ENCODE data around the gene CACNB2.

DNA sequence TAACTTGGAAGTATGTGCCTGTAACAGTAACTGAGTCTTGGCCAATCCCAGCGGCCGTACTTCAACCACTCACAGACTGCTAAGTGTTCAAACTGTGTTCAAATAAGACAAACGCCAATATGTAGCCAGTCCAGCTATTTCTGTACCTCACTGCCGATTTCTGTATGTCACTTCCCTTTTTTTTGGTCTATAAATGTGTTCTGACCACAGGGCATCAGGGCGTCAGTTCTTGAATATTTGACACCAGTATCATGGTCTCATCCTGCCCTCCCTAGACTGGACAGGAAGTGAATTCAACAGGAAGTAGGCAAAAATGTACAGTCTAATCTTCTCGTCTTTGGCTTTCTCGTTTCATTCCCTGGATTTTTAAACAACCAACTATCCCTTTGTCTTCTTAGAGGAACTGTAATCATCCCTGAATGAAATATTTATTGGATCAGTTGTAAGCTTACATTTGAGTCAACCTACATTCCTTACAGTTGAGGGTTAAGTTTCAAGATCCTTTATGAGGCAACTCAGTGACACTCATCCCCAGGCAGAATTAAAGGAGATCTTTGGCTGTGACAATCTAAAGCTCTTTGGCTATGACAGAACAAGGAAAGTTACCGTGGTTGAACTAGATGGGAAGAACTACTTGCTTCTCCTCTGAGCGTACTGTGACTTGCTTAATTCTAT, 278.5 kb downstream of the CACNB2 start:
- TF ChIP-seq, protein P1, sequence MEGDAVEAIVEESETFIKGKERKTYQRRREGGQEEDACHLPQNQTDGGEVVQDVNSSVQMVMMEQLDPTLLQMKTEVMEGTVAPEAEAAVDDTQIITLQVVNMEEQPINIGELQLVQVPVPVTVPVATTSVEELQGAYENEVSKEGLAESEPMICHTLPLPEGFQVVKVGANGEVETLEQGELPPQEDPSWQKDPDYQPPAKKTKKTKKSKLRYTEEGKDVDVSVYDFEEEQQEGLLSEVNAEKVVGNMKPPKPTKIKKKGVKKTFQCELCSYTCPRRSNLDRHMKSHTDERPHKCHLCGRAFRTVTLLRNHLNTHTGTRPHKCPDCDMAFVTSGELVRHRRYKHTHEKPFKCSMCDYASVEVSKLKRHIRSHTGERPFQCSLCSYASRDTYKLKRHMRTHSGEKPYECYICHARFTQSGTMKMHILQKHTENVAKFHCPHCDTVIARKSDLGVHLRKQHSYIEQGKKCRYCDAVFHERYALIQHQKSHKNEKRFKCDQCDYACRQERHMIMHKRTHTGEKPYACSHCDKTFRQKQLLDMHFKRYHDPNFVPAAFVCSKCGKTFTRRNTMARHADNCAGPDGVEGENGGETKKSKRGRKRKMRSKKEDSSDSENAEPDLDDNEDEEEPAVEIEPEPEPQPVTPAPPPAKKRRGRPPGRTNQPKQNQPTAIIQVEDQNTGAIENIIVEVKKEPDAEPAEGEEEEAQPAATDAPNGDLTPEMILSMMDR (IDR thresholded peaks at IDR 0.05): no peak
- TF ChIP-seq POLR2A (IDR thresholded peaks at IDR 0.05): no peak

Measured in adrenal gland (tissue), 5 donors.